CD14-positive monocyte (primary cell): ENCODE data around the gene AHI1. TPM values are rescaled to one million over a fixed set of nuclear protein-coding genes. Genes with fewer than 3 reads are reported as not detected.

ENCODE experiments used
- DNase-seq, 3 donors: peaks; one replicate each; pipeline ENCODE4 v3.0.0-alpha.2; 2011 to 2022
- H2AFZ ChIP-seq: 2 replicates; pipeline ENCODE4 v1.6.0; 2012; ENCODE audit warnings: mild to moderate bottlenecking, low read depth, low read length, inconsistent platforms; ENCODE audit not compliant: insufficient read depth, poor library complexity, severe bottlenecking
- H3K27ac ChIP-seq, 2 donors: 1 replicate in 1 of 2; 2 replicates in 1 of 2; pipeline ENCODE4 v1.5.1; 2012 to 2013; ENCODE audit warnings: low read length in 2 of 2, control low read depth in 1 of 2, inconsistent platforms in 1 of 2, low read depth in 1 of 2, mild to moderate bottlenecking in 1 of 2
- H3K27me3 ChIP-seq, 2 donors: one replicate each; pipeline versions ENCODE4 v1.6.0 to v1.6.1; 2011 to 2013; ENCODE audit warnings: low read length in 2 of 2; ENCODE audit not compliant: control insufficient read depth in 2 of 2, insufficient read depth in 2 of 2
- H3K36me3 ChIP-seq, 2 donors: replicated peaks in 1 of 2; 1 replicate in 1 of 2; 2 replicates in 1 of 2; pipeline versions ENCODE4 v1.5.1 to v1.6.1; 2012 to 2013; ENCODE audit warnings: low read length in 2 of 2, control low read depth in 1 of 2, inconsistent platforms in 1 of 2, mild to moderate bottlenecking in 1 of 2; ENCODE audit not compliant: insufficient read depth in 2 of 2, control insufficient read depth in 1 of 2
- H3K4me1 ChIP-seq, 2 donors: 1 replicate in 1 of 2; 2 replicates in 1 of 2; pipeline versions ENCODE4 v1.5.1 to v1.6.1; 2012 to 2013; ENCODE audit warnings: low read length in 2 of 2, control low read depth in 1 of 2, inconsistent platforms in 1 of 2, mild to moderate bottlenecking in 1 of 2, moderate library complexity in 1 of 2; ENCODE audit not compliant: insufficient read depth in 2 of 2, control insufficient read depth in 1 of 2
- H3K4me2 ChIP-seq: replicated peaks from 2 replicates; pipeline ENCODE3; 2012; ENCODE audit warnings: low read length, moderate library complexity, mild to moderate bottlenecking; ENCODE audit not compliant: poor library complexity, severe bottlenecking; ENCODE audit errors: extremely low read depth
- H3K4me3 ChIP-seq, 3 experiments: fragments of 200-600 bp in 1 of 3; sonication (generic) in 1 of 3; replicated peaks in 1 of 3; 1 replicate in 2 of 3; 2 replicates in 1 of 3; pipeline ENCODE4 v1.5.1; 2011 to 2013; ENCODE audit warnings: low read length in 3 of 3, mild to moderate bottlenecking in 3 of 3, control low read depth in 2 of 3, low read depth in 2 of 3, inconsistent platforms in 1 of 3, moderate library complexity in 1 of 3
- H3K79me2 ChIP-seq: 2 replicates; pipeline ENCODE4 v1.6.0; 2012; ENCODE audit warnings: mild to moderate bottlenecking, control low read depth, inconsistent platforms, low read length, moderate library complexity; ENCODE audit not compliant: insufficient read depth
- H3K9ac ChIP-seq: 2 replicates; pipeline ENCODE4 v1.6.0; 2017; ENCODE audit warnings: low read length, mild to moderate bottlenecking; ENCODE audit not compliant: insufficient read depth, poor library complexity, severe bottlenecking
- H3K9me3 ChIP-seq, 2 donors: replicated peaks in 1 of 2; 1 replicate in 1 of 2; 2 replicates in 1 of 2; pipeline versions ENCODE4 v1.5.1 to v1.6.1; 2012 to 2013; ENCODE audit warnings: low read length in 2 of 2, control low read depth in 1 of 2; ENCODE audit not compliant: control insufficient read depth in 1 of 2, insufficient read depth in 1 of 2
- H4K20me1 ChIP-seq: 2 replicates; pipeline ENCODE4 v1.6.0; 2012; ENCODE audit warnings: mild to moderate bottlenecking, low read length, control low read depth, moderate library complexity; ENCODE audit not compliant: insufficient read depth
- H3K27ac Mint-ChIP-seq, 7 donors: one replicate each; pipeline ENCODE4 v1.8.0; 2020; ENCODE audit warnings: mild to moderate bottlenecking in 7 of 7, mixed read lengths in 7 of 7, moderate library complexity in 6 of 7, inconsistent platforms in 2 of 7
- H3K27me3 Mint-ChIP-seq, 3 donors: one replicate each; pipeline ENCODE4 v1.8.0; 2021 to 2022; ENCODE audit warnings: low read depth in 3 of 3, mild to moderate bottlenecking in 3 of 3, mixed read lengths in 3 of 3, moderate library complexity in 3 of 3, inconsistent platforms in 1 of 3
- H3K36me3 Mint-ChIP-seq, 2 donors: one replicate each; pipeline ENCODE4 v1.8.0; 2020; ENCODE audit warnings: mixed read lengths in 2 of 2, inconsistent platforms in 1 of 2, mild to moderate bottlenecking in 1 of 2
- H3K4me1 Mint-ChIP-seq: one replicate; pipeline ENCODE4 v1.8.0; 2020; ENCODE audit warnings: mild to moderate bottlenecking, mixed read lengths
- H3K4me3 Mint-ChIP-seq, 2 donors: one replicate each; pipeline ENCODE4 v1.8.0; 2020; ENCODE audit warnings: mild to moderate bottlenecking in 2 of 2, mixed read lengths in 2 of 2, moderate library complexity in 1 of 2
- H3K9me3 Mint-ChIP-seq, 7 donors: one replicate each; pipeline ENCODE4 v1.8.0; 2020 to 2022; ENCODE audit warnings: mixed read lengths in 7 of 7, mild to moderate bottlenecking in 6 of 7, moderate library complexity in 6 of 7, inconsistent platforms in 2 of 7
- CTCF ChIP-seq: fragments of 200-600 bp; IDR thresholded peaks from one replicate; pipeline ENCODE4 v1.8.0; 2022; ENCODE audit warnings: antibody characterized with exemption, mild to moderate bottlenecking
- WGBS: methylation state at CpG from one replicate; pipeline ENCODE4 v1.1.5; 2013; ENCODE audit warnings: missing lambda C conversion rate; ENCODE audit not compliant: insufficient coverage; 5-methylcytosine and 5-hydroxymethylcytosine counted together
- intact Hi-C, 2 donors: fragments of 100-400 bp; cut with micrococcal nuclease; formaldehyde crosslinking; loops; one replicate each; pipeline versions ENCODE4 v1.15.0 to v1.15.1; 2023
- polyA plus RNA-seq, 3 donors: library from polyadenylated mRNA; depleted of rRNA in 1 of 3; unstranded in 2 of 3; stranded (reverse) in 1 of 3; fragments of 300-500 nt in 2 of 3; fragments of >200 nt in 1 of 3; fragmentation: Illumina TruSeq in 2 of 3; gene quantifications; 1 replicate in 2 of 3; 2 replicates in 1 of 3; pipeline ENCODE4 v1.2.3, GENCODE V29; 2012 to 2021

The AHI1 gene
- polyA plus RNA-seq, 3 donors = 0.91 to 2.8 (median 1.4) TPM

- Mint-ChIP-seq H3K9me3 (peaks cover 0 to 10% (median 3%) of the 10 kb centered on the region in 7 donors), H3K27ac (no peak overlapping the region), H3K27me3 (no peaks in the 10 kb centered on the region), H3K4me1 (peaks cover 24% of the 10 kb centered on the region), H3K36me3 (peaks cover 0 to 3% of the 10 kb centered on the region in 2 donors), H3K4me3 (no peak overlapping the region)
- no peak overlapping the region for H3K27ac ChIP-seq
- WGBS = 97% methylated on average over 3 of the region's 5 CpGs
- no peak overlapping the region for H3K4me2 ChIP-seq
- no peak overlapping the region for H3K9ac ChIP-seq
- DNase-seq = no peak
- intact Hi-C loops = loop anchor here (10.0 kb wide), 2 partner anchors 65 to 105 kb away; partner anchors contain the start of gene MYB (in 1 of the 2)
- no peak overlapping the region for H3K4me3 ChIP-seq
- no peaks in the 10 kb centered on the region for H4K20me1 ChIP-seq
- no peaks in the 10 kb centered on the region for H3K36me3 ChIP-seq
- no peak for TF ChIP-seq CTCF
- H3K9me3 ChIP-seq = no peaks in the 10 kb centered on the region
- H3K27me3 ChIP-seq = no peaks in the 10 kb centered on the region
- no peaks in the 10 kb centered on the region for H3K79me2 ChIP-seq
- peaks cover 15 to 20% of the 10 kb centered on the region in 2 donors for H3K4me1 ChIP-seq
- no peak overlapping the region for H2AFZ ChIP-seq
Measured at GRCh38 chr6:135289816-135290215, 207.7 kb downstream of the AHI1 start.

- peak; percentile 8 to 33 (median 12) for DNase-seq
Measured at GRCh38 chr6:135286962-135287538, 210.5 kb downstream of the AHI1 start.

More at GRCh38 chr6:135286962-135287538, 210.5 kb downstream of the AHI1 start:
- Histone ChIP-seq H3K79me2 (no peaks in the 10 kb centered on the region), H3K9ac (peak overlapping the region; percentile 30), H3K27ac (peak overlapping the region; percentile 62 to 77), H3K27me3 (no peaks in the 10 kb centered on the region), H3K4me1 (peaks cover 20 to 27% of the 10 kb centered on the region in 2 donors), H3K9me3 (no peaks in the 10 kb centered on the region), H3K36me3 (no peaks in the 10 kb centered on the region), H2AFZ (peak overlapping the region; percentile 77), H4K20me1 (no peaks in the 10 kb centered on the region), H3K4me2 (peak overlapping the region; percentile 68), H3K4me3 (peak overlapping the region; percentile 6 to 63 (median 48))
- no peaks in the 10 kb centered on the region for H3K36me3 Mint-ChIP-seq
- H3K9me3 Mint-ChIP-seq = peaks cover 0 to 2% (median 0%) of the 10 kb centered on the region in 7 donors
- H3K27ac Mint-ChIP-seq = peak overlapping the region; percentile 85 to 95 (median 92)
- TF ChIP-seq CTCF = no peak
- peaks cover 30% of the 10 kb centered on the region for H3K4me1 Mint-ChIP-seq
- H3K27me3 Mint-ChIP-seq = no peaks in the 10 kb centered on the region
- 5% methylated on average over 6 of the region's 8 CpGs for WGBS
- H3K4me3 Mint-ChIP-seq = peak overlapping the region; percentile 73 to 92
- intact Hi-C loops = loop anchor here in 1 of 2 donors (10.0 kb wide), 1 partner anchor 102 kb away; the partner anchor contains the start of gene MYB
